Left forelimb (tissue), 1 donor: Measurements from ENCODE around the gene CNEP1R1.

Source experiments
- DNase-seq: peaks from one replicate; pipeline ENCODE4 v3.0.0-alpha.2; 2018; ENCODE audit warnings: low spot score

Gene CNEP1R1

GRCh38 chr16:50065241-50065623 is 40.2 kb downstream of the CNEP1R1 start:
- DNase-seq = no peak

- peak; percentile 98 for DNase-seq
Observed at GRCh38 chr16:50065624-50066481, 40.8 kb downstream of the CNEP1R1 start, which contains the start of gene HEATR3. Gene HEATR3 (plus strand): TSS chr16:50065970. CDS start chr16:50066132, 162 bp downstream.

GRCh38 chr16:50066482-50067289 is 41.7 kb downstream of the CNEP1R1 start:
- no peak for DNase-seq

- DNase-seq = no peak
Observed at GRCh38 chr16:50067290-50067853, 42.3 kb downstream of the CNEP1R1 start.

- no peak for DNase-seq
Observed at GRCh38 chr16:50068550-50068949, 43.5 kb downstream of the CNEP1R1 start.

- DNase-seq = no peak
Observed at GRCh38 chr16:50069060-50069459, 44.0 kb downstream of the CNEP1R1 start.

- DNase-seq = no peak
Observed at GRCh38 chr16:50071075-50071671, 46.1 kb downstream of the CNEP1R1 start.

GRCh38 chr16:50072730-50073129 is 47.7 kb downstream of the CNEP1R1 start:
- DNase-seq = no peak

GRCh38 chr16:50079397-50080140 is 54.5 kb downstream of the CNEP1R1 start:
- DNase-seq = no peak

- DNase-seq = no peak
Observed at GRCh38 chr16:50081428-50082018, 56.5 kb downstream of the CNEP1R1 start.

GRCh38 chr16:50083996-50084395 is 59.0 kb downstream of the CNEP1R1 start:
- DNase-seq = no peak

- no peak for DNase-seq
Observed at GRCh38 chr16:50086176-50086575, 61.2 kb downstream of the CNEP1R1 start.
